ENCODE results near the gene METTL16.

The METTL16 gene

DNA sequence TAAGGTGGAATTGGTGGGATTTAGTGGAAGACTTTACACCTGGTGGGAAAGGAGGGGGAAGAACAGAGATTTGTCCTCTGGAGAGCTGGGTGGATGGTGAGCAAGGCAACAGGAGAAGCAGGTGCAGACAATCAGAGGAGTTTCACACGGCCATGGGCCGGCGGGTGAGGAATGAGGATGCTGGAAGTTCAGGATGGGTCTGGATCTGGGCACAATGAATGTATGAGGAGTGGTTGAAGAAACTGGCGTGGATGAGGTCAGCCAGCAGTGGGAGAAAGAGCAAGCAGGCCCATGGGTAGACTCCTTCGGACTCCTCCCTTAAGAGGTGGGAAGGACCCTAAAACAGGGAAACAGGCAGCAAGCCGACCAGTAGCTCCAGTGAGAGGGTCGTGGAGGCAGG is 100.7 kb downstream of the METTL16 start:
- DNase-seq, result no peak

DNA sequence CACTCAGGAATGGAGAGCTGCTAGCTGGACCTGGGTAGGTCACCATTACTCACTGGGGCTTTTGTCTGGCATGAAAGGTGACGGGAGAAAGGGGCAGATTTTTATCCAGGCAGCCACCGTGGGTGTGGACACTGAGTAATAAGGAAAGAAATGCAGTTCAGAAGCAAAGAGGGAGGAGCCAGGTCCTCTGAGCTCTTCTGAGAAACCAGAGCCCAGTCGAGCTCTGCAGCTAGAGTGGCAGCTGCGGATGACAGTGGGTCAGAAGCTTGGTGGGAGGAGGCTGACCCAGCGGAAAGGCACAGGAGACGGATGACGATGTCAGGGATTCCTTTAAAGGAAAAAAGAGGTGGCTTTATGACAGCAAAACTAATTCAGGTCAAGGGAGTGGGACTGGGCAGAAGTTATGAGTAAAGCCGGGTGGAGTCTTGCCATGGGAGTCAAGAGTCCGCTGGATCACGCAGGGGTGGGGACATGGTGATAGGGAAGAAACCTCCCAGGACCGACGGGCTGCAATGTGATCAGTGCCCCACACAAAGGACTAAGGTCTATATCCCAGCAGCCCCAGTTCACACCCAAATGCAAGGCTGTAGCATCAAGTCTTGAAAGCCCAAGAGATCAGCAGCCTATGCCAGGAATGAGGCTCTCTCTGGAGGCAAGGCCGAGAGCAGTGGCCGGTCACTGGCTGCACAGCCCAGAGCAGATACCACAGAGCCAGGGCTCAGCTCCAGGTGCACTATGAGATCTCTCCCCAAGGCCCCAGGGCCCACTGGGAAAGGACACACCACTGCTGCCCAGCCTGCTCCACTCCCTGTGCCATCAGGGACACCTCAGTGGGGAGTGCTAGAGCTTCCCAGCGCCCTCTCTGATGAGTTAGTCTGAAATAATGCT is 104.5 kb downstream of the METTL16 start:
- no peak for DNase-seq

DNA sequence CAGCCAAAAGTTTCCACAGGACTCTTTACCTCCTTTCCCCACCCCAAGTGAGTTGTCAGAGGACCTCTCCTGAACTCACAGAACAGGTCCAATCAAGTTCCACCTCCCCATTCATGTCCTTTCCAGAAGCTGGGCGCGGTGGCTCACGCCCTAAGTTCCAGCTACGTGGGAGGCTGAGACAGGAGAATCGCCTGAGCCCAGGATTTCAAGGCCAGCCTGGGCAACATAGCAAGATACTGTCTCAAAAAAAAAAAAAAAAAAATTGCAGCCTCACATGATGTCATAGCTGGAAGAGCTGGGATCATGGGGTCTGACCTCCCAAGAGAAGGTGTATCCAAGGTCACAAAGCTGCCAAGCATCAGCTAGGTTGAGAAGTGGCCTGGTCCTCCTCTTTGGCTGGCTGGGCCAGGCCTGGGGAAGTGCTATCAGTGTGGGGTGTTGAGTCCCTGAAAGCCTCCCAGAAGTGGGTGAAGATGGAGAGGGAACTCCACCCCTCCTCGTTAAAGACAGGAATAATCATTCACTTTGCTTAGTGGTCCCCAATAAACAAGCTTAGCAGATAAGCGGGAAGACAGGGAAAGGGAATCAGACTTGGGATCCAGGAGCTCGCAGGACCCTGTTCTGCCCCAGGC is 105.3 kb downstream of the METTL16 start:
- DNase-seq, result no peak

DNA sequence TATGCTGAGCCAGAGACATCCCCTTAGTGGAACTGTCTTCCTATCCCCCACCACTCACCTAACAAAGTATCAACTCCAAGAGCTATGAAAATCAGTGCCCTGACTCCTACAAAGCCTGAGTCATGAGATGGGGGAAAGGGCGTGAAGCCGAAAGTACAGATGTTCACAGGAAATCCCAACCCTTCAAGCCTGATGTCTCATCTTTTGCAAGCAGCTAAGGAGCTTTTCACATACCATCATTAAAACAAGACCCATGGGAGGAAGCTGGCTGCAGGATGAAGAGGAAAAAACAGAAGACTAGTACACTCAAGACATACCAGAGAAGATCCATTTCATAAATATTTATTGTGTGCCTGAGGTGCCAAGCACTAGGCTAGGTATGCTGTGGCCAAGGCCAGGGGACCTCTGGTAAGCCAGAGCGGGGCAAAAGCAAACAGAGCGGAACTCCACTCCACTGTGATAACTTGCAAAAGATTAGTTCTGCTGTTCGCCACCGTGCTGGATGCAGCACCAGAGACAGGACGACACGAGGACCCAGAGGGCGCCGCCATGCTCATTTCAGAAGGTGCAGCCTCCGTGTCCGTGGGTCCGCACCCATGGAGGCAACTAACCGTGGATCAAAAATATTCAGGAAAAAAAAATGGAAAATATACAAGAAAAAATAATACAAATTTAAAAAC is 106.3 kb downstream of the METTL16 start:
- no peak for DNase-seq

DNA sequence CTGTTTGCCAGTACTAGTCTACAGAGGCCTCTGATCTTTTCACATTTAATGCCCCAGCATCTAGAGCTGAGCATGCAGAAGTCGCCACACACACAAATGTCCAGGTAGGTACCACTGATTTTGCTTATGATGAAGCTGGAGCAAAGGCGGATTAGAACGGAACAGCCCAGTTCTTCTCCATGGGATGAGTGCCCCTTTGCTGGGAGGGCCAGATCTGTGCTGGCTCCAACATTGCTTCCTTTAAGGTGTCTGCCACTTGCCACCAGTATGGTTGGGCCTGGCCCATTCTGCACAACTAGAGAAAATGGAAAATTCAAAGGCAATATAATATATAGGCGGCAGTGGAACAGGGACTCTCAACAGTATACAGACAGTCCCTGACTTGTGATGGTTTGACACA is 108.6 kb downstream of the METTL16 start:
- no peak for DNase-seq

DNA sequence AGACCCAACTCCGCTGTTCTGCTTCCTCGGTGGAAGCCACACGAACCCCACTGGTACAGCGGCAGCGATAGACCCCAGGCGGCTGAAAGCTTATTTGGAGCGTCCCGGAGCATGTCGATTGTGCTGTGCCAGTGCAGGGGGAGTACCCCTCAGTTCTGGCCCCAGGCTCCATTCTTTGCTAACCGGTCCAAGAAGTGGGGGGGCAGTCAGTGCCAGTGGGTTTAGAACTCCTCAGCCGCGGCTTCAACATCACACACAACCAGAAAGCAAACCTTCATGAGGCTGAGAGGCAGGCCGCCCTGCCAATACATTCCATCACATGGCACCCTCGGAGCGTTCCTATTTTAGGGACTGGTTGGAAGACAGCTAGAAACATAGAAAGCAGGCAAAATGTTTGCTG is 109.1 kb downstream of the METTL16 start:
- no peak for DNase-seq

DNA sequence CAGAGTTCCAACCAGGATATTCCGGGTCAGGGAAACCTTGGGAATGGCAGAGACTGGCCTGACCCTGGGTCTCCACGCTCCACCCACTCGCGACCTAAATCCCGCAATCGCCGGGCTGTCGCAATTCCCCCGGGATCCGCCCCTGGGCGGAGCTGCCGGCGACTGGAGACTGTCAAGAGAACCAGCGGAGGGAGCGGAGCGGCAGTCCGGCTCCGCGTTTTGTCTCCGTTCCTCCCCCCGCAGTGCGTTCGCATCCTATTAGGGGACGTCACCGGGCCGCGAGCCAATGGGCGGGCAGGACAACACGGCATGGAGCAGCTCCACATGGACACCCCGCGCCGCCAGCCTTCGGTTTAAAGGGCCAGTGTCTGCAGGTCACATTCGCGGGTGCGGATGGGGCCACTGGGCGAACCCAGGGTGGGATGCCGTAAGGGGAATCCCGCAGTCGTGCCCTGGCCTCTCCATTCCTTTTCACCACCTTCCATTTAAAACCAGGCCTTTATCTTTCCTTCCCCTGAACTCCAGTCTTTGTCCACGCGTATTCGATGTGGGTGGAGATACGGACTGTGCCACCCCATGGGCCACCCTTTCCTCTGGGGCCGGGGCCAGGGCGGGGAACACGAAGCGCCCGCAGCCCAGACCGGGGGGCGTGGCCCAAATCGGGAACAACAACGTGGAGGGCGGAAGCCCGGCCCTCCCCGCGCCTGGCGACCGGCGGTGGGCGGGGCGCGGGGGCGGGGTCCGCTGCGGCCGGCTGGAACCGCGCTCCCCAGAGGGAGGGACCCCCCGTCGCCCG is 110.1 kb downstream of the METTL16 start:
- peak; percentile 95 for DNase-seq

DNA sequence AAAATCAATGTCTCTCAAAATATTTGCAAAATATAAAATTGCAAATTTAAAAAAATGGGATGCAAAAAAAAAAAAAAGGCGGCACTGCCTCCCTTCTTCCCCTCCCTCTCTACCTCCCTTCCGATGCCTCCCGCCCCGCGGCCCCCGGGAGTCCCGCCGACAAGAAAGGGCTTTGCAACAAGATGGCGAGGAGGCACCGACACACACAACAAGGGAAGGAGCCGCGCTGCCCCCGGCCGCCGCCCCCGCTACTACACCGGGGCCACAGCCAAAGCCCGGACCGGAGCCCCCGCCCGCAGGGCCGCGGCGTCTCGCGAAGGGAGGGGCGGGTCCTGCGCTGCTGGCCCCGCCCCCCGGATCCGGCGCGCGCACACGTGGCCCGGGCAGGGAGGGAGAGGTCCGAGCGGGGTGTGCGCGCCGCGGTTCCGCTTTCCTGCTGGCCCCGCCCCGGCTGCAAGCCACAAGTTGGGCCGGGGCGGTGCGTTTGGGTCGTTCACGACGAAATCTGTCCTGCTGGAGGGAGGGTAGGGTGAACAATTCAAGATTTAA is 110.7 kb downstream of the METTL16 start, which contains the start of gene MNT:
Gene MNT, minus strand, starts transcription at position 184 of the 549 bp plus-strand sequence. CDS start 348 bp downstream, outside the sequence.
- DNase-seq, result peak; percentile 75

DNA sequence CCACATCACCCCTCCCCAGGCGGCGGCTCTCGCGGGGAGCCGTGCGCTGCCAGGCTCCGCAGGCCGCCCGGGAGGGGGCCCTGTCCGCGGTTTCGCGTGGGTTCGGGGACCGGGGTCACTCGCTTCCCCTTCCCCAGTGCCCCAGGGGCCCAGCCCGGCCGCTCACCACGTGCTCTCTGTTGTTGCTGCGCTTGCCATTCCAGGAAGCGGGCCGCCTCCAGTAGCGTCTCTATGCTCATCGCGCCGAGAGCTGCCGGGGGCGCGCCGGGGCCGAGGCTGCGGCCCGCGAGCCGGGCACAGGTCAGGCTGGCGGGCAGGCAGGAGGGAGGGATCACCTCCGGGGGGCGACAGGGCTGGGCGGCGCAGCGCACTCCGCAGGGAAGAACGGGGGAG is 111.2 kb downstream of the METTL16 start:
- no peak for DNase-seq

DNA sequence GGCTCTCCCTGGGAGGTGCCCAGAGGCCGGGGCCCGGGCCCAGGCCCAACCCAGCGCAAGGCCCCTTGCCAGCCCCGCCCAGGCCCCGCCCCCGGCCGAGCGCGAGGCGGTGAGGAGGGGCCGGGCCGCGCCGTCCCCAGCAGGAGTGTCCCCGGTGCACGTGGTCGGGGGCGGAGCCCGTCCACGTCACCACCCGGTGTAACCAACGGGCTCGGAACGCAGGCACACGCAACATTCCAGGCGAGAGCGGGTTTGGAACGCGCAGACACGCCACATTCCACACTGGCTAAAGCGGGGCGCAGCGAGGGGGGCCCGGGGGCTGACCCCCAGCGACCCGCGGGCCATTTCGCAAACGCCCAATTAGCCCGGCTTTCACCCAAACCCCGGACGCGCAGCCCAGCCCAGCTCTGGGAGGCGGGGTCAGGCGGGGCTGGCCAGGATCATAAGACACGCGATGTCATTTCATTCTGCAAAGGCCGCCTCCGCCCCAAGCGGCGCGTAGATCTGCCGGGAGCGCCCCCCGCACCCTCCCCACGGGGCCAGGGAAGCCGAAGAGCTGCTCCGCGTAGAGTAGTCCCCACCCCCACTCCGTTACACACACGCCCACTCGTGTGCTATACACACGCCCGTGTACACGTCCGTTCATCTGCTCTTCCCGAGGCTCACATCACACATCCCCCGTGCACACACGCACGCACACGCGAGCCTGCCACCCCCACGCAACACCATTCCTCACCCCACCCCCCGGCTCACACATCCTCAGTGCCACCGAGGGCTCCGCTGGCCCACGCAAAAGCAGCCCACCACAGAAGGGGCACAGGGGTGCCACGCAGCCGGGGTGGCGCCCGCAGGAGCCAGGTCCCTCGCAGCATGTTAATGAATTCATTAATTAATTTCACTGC is 111.9 kb downstream of the METTL16 start:
- peak; percentile 76 for DNase-seq

DNA sequence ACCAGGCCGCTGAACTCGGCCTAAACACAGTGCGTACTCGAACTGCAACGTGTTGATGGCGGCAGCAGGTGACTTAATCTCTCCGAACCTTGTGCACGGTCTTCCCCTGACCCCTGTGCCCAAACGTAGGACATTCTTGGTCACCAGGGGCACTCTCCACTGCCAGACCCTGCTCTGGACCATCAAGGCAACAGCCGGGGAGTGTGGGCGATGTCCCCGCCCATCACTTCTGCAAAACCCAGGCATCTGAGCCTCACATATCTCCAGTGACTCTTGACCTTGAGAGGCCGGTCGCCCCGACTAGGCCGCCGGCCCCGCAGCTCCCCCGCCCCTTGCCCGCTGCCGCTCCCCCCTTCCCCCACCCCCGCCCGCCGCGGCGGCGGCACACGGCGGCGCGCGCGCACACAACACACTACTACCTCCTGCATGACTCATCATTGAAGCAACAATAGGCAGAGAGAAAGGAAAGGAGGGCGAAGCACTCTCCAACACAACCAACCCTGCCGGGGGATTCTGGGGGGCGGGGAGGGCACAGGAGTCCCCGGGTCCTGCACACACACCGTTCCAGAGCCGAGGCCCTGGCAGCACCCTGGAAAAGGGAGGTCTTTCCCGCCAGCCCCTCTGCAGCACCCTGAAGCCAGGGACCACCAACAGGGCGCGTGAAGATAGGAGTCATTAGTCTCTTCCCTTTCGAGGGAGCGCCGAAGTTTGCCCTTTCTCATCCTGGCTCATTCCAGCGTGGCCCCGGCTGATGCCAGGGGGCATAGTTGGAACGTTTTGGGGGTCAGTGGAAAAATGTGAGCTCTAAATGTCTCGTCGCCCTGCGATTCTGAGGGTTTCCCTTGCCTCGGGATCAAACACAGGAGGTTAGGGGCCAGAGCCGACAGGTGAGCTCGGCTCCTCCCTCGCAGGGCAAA is 112.8 kb downstream of the METTL16 start:
- DNase-seq, result peak; percentile 56

DNA sequence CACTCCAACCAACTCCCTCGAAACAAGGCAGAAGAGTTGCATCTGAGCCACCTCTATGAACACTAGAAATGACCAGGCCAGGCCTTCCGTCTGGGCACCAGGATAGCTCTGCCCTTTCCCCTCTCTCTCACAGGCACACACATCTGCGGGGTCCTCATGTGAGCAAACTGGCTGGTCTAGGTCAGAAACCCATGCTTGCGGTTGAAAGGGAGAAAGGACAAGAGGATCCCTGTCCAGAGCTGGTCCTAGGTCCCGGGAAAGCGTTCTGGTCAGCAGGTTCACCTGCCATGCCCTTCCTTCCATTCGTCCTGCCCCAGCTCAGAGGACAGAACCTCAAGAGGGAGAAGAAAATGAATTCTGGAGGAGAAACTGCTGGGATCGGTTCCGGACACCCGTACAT is 113.5 kb downstream of the METTL16 start:
- no peak for DNase-seq

DNA sequence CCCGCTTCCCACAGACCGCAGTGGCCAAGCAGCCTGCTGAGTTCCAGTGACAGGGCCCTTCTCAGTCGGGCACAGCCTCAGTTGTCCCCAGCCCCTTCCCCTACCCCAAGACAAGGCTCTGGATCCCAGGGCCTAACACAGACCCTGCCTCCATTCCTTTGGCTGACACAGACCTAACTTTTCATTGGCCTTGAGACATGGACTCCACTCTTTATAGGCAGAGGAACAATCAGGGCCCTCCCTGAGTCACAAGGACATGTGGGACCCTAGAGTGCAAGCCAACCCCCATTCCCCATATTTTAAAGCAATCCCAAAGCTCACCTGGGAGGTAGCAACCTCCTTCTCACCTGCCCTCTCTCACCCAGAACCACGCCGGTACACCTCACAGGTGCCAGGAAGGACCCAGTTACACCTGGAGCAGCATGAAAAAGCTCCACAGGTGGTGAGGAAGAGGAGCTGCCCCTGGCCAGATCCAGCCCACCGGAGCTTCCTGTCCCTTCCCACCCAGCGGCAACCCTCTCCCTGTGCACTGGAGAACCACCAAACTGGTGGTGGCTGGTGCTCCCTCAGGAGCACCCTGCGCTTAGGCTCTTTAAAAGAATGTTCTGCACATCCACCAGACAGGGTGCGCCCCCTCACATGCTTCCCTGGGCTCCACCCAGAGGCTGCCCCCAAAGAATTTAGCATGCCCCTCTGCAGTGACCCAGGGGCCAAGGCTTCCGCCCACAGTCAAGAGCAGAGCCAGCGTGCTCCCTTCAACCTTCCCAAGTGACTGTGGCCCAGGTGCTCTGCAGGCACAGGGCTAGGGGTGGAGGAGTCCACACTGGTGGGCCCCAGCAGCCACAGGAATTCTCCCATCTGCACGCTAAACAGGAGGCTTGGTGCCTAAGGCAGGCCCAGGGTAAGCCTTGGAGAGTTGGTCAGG is 114.2 kb downstream of the METTL16 start:
- no peak for DNase-seq

DNA sequence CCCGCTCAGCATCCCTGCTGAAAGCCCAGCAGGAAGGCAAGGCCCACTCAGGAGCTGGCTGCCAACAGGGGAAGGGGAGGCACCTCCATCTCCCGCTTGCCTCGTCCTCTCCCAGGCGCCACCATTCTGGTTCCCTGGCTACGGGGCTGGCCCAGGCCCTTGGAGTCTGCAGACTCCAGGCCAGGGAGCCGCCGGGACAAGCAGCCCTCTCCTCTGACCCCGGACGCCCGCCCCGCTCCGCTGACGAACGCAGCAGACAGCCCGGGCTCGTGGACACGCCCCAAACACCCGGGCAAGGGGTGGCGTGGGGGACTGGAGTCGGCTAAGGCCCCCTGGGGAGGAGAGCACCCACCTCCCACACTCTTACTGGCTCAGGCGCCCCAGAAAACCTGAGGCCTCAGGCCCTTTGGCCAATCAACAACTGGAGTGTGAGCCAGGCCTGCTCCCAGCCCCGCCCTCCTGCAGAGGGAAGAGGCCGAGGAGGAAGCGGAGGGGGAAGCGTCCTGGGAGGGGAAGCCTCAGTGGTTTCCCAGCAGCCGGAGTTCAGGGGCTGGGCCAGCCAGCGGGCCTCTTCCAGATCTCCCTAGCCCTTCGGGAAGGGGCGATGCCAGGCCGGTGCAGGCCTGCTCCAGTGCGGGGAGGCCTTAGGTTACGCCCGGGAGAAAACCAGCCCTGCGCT is 115.0 kb downstream of the METTL16 start:
- DNase-seq, result peak; percentile 45

DNA sequence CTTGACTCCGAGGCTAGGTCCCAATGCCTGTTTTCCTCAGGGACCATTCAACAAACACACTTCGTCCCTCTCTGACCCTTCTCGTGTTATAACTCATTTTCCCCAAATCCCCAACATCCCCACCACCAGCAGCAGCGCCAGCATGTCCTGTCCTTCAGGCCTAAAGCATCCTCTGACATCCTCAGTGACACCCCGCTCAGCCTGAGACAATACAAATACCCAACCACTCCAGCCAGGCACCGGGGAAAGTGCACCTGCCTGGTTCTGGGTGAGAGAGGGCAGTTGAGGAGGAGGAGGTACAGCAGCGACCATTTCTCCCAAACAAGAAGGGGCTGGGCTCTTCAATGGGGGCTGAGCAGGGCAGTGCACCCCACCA is 115.5 kb downstream of the METTL16 start:
- DNase-seq, result no peak

DNA sequence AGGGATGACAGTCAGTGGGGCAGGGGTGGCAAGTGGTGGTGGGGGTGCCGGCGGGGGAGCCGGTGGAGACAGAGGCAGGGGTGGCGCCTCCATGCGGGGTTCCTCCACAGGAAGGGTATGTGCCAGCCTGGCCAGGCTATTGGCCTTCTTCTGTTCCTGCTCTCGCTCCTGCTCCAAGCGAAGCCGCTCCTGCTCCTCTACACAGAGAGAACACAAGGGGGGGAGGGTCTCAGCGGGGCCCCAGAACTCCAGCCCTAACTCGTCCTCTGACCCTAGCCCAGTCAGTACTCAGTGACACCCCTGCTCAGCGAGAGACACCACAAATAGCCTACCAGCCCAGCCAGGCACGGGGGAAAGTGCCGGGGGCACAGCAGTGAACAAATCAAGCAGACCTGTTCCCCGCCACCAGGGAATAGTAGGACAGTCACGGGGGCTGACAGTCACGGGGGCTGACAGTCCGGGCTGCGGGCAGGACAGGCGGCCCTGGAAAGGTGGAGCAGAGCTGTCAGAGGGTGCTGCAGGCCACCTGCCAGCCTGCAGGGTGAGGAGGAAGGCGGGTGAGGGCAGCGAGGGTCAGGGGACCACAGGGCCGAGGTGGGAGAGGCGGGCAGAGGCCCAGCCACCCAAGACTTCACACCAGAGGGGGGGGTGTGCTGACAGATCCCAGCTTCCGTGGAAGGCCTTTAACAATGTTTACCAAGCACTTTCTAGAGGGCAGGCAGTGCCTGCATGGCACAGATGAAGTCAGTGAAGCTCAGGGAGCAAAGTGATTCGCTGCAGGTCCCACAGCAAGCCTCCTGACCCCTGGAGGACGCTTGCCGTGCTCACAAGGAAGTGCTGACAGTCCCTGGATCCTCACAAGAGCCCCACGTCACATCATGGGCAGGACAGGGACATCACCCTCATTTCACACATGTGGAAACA is 116.2 kb downstream of the METTL16 start:
- DNase-seq, result no peak

DNA sequence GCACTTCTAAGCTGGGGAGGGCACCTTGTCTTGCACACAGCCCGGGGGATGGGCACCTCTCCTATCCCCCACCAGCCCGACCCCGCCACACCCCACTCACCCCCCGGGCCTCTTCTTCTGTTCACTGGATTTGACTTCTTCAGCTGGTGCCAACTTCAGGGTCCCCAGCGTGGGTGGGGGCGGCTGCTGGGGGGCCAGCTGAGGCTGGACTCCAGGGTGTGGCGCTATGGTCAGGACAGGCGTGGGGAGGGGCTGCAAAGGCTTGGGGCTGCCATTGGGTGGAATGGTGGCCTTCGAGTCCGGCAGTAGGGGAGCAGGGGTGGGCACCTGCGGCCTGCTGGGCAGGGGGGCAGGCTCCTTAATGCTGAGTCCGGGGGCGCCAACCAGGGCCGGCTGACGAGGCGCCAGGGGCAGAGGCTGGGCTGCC is 116.9 kb downstream of the METTL16 start:
- no peak for DNase-seq
